Activated CD8-positive, alpha-beta memory T cell treated with anti-CD3 and anti-CD28 coated beads for 4 hours (primary cell): Measurements from ENCODE around the gene ITPA.
"Not testable (repeated sequence)": the region's sequence is repeated elsewhere in the genome, so short reads cannot be mapped to it uniquely, and the experiment has no call there.

ENCODE experiments used
- DNase-seq, 2 donors: peaks; one replicate each; pipeline ENCODE4 v3.0.0-alpha.2; 2020; ENCODE audit warnings: low read depth in 2 of 2

Gene ITPA

GRCh38 chr20:3173610-3174441 lies 35.5 kb upstream of the ITPA start:
- DNase-seq, result peak; percentile 79 to 81

GRCh38 chr20:3174442-3175261 lies 34.6 kb upstream of the ITPA start:
- DNase-seq, result no peak

DNA sequence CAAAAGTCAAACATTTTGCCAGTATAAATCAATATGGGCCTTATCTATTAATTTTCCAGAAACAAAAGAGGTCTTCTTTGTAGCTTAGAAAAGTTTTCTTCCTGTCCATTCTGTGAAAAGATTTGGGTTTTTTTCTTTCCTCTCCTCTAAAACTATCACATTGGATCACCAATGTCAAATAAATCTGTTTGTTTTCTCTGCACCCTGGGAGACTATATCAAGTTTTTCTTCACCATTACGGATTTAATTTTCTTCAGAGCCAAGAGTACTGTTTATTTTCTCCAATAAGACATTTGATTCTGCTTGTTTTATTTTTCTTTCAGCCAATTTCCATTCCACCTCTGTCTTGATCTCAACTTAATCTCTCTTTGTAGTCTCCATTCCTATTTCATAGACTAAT lies 34.0 kb upstream of the ITPA start:
- DNase-seq, result no peak

DNA sequence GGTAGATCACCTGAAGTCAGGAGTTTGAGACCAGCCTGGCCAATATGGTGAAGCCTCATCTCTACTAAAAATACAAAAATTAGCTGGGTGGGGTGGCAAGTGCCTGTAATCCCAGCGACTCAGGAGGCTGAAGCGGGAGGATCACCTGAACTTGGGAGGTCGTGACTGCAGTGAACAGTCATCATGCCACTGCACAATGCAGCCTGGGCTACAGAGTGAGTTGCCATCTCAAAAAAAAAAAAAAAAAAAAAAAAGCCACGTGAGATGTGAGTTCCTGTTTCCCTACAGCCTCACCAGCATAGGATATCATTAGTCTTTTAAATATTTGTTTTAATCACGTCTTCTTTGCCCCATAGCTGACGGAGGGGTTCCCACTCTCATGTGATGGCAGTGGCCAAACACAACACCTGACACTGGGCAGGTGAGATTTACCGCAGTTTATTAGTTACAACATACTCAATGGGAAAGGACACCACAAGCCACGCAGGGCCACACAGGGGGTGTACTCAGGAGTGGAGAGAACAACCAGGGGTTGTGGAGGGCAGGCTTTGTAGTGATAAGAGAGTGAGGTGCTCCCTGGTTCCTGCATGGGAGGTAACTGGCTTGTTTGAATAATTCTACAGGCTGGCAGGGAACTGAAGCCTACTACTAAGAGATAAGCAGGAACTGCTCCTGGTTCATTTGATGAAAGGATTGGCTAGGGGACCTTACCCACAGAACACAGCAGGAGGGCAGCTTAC lies 31.4 kb upstream of the ITPA start:
- DNase-seq, result no peak

GRCh38 chr20:3180319-3180718 lies 29.0 kb upstream of the ITPA start:
- no peak for DNase-seq

DNA sequence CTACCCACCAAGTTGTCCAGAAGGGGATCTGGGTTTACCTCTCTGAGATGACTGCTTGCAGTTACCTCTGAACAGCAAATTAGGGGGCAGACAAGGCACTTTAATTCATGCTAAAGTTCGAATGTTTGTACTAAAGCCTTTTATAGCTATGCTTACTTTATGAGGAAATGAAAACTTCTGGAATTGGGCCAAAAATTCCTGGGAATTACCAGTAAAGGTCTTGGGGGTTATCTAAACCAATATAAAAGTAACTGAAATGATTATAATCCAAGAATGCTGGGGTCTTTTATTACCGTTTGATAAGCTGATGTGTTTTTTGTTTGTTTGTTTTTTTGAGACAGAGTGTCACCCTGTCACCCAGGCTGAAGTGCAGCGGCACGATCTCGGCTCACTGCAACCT lies 28.0 kb upstream of the ITPA start:
- no peak for DNase-seq

DNA sequence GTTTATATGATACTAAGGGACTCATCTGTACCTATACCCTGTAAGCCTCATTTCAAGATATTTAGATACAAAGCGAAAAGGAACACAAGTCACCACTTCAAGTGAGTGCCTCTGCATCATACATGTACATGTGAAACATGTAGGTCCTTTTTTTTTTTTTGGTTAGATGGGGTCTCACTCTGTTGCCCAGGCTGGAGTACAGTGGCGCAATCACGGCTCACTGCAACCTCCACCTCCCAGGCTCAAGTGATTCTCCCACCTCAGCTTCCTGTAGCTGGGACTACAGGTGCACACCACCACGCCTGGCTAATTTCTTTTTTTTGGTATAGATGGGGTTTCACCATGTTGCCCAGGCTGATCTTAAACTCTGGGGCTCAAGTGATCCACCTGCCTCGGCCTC lies 26.9 kb upstream of the ITPA start:
- not testable (repeated sequence) for DNase-seq

DNA sequence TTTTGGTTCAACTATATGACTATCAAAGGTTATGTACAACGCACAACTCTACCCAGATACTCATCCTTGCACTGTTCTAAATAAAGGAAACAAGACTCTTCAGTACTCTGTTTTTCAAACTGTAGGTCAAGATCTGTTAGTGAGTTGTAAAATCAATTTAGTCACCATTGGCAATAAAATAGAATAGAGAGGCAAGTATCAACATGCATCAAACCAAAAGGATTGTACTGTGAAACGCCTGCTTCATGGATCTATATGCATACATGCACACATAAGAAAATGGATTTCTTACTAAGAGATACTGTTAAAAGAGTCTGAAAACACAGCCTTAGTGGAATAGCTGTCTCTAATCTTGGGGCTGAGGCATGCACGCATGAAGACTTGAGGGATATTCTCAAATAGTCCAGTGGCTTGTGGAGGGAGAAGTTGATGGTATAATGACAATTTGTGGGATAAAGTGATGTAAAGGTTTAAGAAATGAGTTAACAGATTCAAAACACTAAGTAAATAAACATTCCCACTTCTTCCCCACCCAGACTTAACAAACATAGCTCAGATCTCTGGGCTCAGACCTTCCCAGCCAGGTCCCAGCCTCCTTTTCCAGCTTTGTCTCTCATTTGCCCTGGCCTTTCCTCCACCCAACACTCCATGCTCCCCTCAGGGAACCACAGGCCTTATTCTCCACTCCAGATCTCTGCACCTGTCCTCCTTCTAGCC lies 25.2 kb upstream of the ITPA start:
- no peak for DNase-seq

- DNase-seq, result not testable (repeated sequence)
These were observed 21.4 kb upstream of the ITPA start for GRCh38 chr20:3187861-3188260.

DNA sequence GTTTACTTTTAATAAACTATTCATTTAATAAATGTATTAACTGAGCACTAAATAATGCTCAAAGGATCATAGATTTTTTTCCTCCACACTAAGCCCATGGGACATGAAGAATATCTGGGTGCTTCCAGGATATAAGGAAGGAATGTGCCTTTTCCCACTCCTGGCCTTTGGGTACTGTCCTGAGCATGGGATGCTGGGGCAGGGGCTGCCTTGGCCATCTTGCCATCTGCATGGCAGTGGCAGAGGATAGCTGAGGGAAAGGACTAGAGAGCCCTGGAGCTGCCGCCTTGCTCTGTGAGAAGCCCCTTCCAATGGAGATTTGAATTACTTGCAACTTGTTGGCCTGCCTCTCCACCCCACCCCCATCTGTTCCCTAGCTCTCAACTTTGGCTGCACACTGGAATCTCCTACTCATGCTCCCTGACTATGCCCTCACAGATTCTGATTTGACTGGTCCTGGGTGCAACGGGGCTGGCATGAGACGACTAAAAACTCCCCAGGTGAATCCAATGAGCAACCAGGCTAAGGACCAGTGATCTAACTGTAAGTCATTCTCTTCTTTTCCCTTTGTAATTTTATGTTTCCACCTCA lies 20.4 kb upstream of the ITPA start:
- DNase-seq, result no peak

- no peak for DNase-seq
These were observed 19.7 kb upstream of the ITPA start for GRCh38 chr20:3189561-3190131.

DNA sequence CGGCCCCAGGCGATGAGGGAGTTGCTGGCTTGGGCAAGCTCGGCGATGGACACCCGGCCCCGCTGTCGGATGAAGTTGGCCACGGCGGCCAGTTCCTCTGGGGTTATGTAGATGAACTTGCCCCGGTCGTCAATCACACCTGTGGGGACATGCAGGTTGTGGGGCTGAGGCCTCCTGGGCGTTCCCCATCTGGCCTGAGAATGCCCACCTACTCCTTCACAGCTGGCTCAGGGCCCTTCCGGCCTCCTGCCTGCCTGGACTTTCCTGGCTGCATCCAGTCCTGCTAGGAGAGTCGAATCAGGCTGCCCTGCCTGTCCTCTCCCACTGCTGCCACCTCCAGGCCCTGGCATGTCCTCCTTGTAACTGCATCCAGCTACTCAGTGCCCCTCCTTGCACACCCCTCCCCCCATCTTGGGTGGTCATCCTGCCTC lies 18.6 kb upstream of the ITPA start:
- no peak for DNase-seq

GRCh38 chr20:3192226-3193015 lies 16.9 kb upstream of the ITPA start:
- no peak for DNase-seq

DNA sequence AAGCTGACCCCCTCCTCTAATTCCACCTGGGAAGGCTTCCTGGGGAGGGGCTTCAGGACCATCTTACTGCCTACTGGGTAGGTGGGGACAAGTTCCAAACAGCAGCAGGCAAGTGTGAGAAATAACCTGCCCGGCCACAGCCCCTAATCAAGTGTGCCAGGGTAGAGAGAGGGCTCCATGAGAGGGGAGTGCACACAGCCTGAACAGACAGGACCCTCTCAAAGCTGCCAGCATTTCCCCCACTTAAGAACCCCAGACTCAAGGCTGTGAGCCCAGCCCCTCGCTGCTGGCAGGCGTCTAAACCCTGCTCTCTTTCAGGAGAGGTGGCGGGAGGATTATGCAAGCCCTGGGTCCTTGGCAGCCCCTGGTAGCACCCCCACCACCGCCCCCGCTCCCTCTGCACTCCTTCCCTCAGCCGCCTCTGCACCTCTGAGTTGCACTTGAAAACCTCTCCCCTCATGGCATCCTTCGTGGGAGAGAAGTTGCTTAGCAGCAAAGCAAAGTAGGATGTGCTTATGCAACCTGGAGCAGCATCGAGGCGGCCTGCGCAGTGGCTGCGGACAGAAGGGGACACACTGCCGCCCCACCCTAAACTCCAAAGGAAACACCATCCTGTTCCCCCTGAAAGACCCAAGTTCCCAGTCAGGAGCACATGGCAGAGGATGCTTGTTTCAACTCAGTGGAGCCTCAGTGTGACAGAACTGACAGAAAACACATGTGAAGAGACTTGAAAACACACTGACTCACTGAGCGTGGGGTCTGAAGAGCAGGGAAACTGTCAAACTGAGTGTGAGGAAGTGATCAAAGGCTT lies 15.3 kb upstream of the ITPA start:
- no peak for DNase-seq

DNA sequence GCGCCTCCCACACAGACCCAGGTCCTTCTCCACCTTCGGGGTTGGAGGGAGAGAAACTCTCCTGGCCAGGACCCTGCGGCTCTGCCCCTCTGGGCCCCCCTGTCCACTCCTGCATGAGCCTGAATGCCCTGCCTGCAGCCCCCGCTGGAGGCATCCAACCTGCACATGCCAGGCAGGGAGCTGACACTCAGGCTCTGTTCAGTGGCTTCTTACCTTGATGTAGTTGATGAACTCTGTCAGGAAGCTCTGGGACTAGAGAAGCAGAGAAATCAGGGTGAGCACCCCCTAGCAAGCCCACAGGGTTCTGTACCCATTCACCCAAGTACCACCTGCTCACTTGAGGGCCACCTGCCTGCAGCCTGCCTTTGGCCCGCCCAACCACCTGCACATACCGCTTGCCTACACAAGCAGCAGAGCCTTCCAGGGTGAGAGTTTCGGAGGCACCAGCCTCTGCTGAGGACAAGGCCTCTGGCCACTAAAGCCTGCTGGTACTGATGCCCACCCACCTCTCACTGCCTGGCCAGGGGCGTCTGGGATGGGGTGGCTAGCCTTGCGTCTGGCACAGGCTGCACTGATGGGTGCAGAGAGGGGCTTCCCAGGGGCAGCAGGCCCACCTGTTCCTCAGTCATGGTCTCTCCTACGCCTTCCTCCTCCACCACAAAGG lies 14.5 kb upstream of the ITPA start:
- DNase-seq, result no peak

- no peak for DNase-seq
These were observed 13.6 kb upstream of the ITPA start for GRCh38 chr20:3195590-3196237.

GRCh38 chr20:3199206-3199605 lies 10.1 kb upstream of the ITPA start:
- DNase-seq, result no peak
